NT2/D1 (cell line): ENCODE results near the gene CMTM1.

Experiments used
- YY1 ChIP-seq: IDR thresholded peaks from 2 replicates; pipeline ENCODE4 v1.6.1; 2011; ENCODE audit not compliant: insufficient read length, insufficient read depth
- ZNF274 ChIP-seq: IDR thresholded peaks from 2 replicates; pipeline ENCODE4 v1.6.1; 2011; ENCODE audit warnings: mild to moderate bottlenecking, low read depth, low read length

- TF ChIP-seq ZNF274 (no peak), YY1 (no peak)
Observed at GRCh38 chr16:66585481-66586239, 19.4 kb downstream of the CMTM1 start.
